H9 (cell line): Measurements from ENCODE around the gene DNHD1. TPM values are rescaled to one million over a fixed set of nuclear protein-coding genes. Genes with fewer than 3 reads are reported as not detected.

Source experiments
- DNase-seq: peaks from one replicate; pipeline ENCODE4 v3.0.0-alpha.2; 2017
- H2AFZ ChIP-seq: one replicate; pipeline ENCODE4 v1.6.1; 2013; ENCODE audit warnings: mild to moderate bottlenecking, low read length, control low read depth, moderate library complexity
- H2AK5ac ChIP-seq: 2 replicates; pipeline ENCODE4 v1.6.1; 2013; ENCODE audit warnings: low read length, control low read depth, mixed read lengths; ENCODE audit not compliant: insufficient read length
- H2BK120ac ChIP-seq: one replicate; pipeline ENCODE4 v1.6.1; 2013; ENCODE audit warnings: low read depth, mild to moderate bottlenecking, low read length, control low read depth, inconsistent platforms; ENCODE audit not compliant: poor library complexity, severe bottlenecking
- H2BK12ac ChIP-seq: 2 replicates; pipeline ENCODE4 v1.6.1; 2013; ENCODE audit warnings: low read length, control low read depth, mixed read lengths, low read depth; ENCODE audit not compliant: insufficient read length
- H2BK15ac ChIP-seq: 2 replicates; pipeline ENCODE4 v1.6.1; 2013; ENCODE audit warnings: low read depth, low read length, control low read depth
- H2BK20ac ChIP-seq: one replicate; pipeline ENCODE4 v1.6.1; 2013; ENCODE audit warnings: low read depth, mild to moderate bottlenecking, low read length, control low read depth, inconsistent platforms; ENCODE audit not compliant: poor library complexity, severe bottlenecking
- H2BK5ac ChIP-seq: 2 replicates; pipeline ENCODE4 v1.6.1; 2013; ENCODE audit warnings: low read length, control low read depth, mixed read lengths; ENCODE audit not compliant: insufficient read length
- H3K14ac ChIP-seq: 2 replicates; pipeline ENCODE4 v1.6.1; 2013; ENCODE audit warnings: low read length, control low read depth; ENCODE audit not compliant: insufficient read depth
- H3K18ac ChIP-seq: 2 replicates; pipeline ENCODE4 v1.6.1; 2013; ENCODE audit warnings: low read depth, mild to moderate bottlenecking, mixed read lengths, low read length, control low read depth; ENCODE audit not compliant: insufficient read length
- H3K23ac ChIP-seq: 2 replicates; pipeline ENCODE4 v1.6.1; 2013; ENCODE audit warnings: low read length, control low read depth, mixed read lengths, low read depth; ENCODE audit not compliant: insufficient read length
- H3K23me2 ChIP-seq: 2 replicates; pipeline ENCODE4 v1.6.1; 2013; ENCODE audit warnings: low read depth, mild to moderate bottlenecking, mixed read lengths, low read length, control low read depth; ENCODE audit not compliant: insufficient read length, poor library complexity, severe bottlenecking
- H3K27ac ChIP-seq: 2 replicates; pipeline ENCODE4 v1.5.1; 2013; ENCODE audit warnings: low read length, control low read depth, mixed read lengths, low read depth; ENCODE audit not compliant: insufficient read length
- H3K27me3 ChIP-seq: 2 replicates; pipeline ENCODE4 v1.6.1; 2013; ENCODE audit warnings: low read length, control low read depth, inconsistent platforms; ENCODE audit not compliant: insufficient read depth
- H3K4ac ChIP-seq: 2 replicates; pipeline ENCODE4 v1.6.1; 2013; ENCODE audit warnings: low read depth, mild to moderate bottlenecking, control low read depth, inconsistent platforms, low read length, moderate library complexity
- H3K4me1 ChIP-seq: 2 replicates; pipeline ENCODE4 v1.6.1; 2013; ENCODE audit warnings: low read length, control low read depth, inconsistent platforms; ENCODE audit not compliant: insufficient read depth
- H3K4me2 ChIP-seq: 2 replicates; pipeline ENCODE4 v1.6.1; 2013; ENCODE audit warnings: low read length, control low read depth, mixed read lengths; ENCODE audit not compliant: insufficient read length, insufficient read depth
- H3K56ac ChIP-seq: 2 replicates; pipeline ENCODE4 v1.6.1; 2013; ENCODE audit warnings: low read depth, mild to moderate bottlenecking, mixed read lengths, low read length, control low read depth; ENCODE audit not compliant: insufficient read length
- H3K79me1 ChIP-seq: 2 replicates; pipeline ENCODE4 v1.6.1; 2013; ENCODE audit warnings: low read depth, mild to moderate bottlenecking, moderate library complexity, low read length, control low read depth, inconsistent platforms; ENCODE audit not compliant: insufficient read depth, poor library complexity, severe bottlenecking
- H3K79me2 ChIP-seq: 2 replicates; pipeline ENCODE4 v1.6.1; 2013; ENCODE audit warnings: low read length, control low read depth, inconsistent platforms; ENCODE audit not compliant: insufficient read depth
- H3K9ac ChIP-seq: 2 replicates; pipeline ENCODE4 v1.6.1; 2013; ENCODE audit warnings: low read length, control low read depth, mixed read lengths; ENCODE audit not compliant: insufficient read length; ENCODE audit errors: extremely low read depth
- H3K9me3 ChIP-seq: one replicate; pipeline ENCODE4 v1.6.1; 2013; ENCODE audit warnings: low read depth, low read length, inconsistent platforms; ENCODE audit not compliant: control insufficient read depth
- H3T11ph ChIP-seq: one replicate; pipeline ENCODE4 v1.6.1; 2013; ENCODE audit warnings: mild to moderate bottlenecking, low read length, control low read depth, inconsistent platforms
- H4K20me1 ChIP-seq: one replicate; pipeline ENCODE4 v1.6.1; 2013; ENCODE audit not compliant: control insufficient read depth, insufficient read length, insufficient read depth
- H4K5ac ChIP-seq: 2 replicates; pipeline ENCODE4 v1.6.1; 2013; ENCODE audit warnings: low read depth, mild to moderate bottlenecking, mixed read lengths, low read length, control low read depth; ENCODE audit not compliant: insufficient read length
- H4K8ac ChIP-seq: replicated peaks from 2 replicates; pipeline ENCODE4 v1.6.1; 2013; ENCODE audit warnings: low read length, control low read depth, mixed read lengths, low read depth; ENCODE audit not compliant: insufficient read length
- H4K91ac ChIP-seq: 2 replicates; pipeline ENCODE4 v1.6.1; 2013; ENCODE audit warnings: low read depth, mild to moderate bottlenecking, moderate library complexity, mixed read lengths, low read length, control low read depth; ENCODE audit not compliant: insufficient read length
- H3K27ac Mint-ChIP-seq, 3 experiments: 2 replicates in 2 of 3; 3 replicates in 1 of 3; pipeline ENCODE4 v1.8.0; 2020 to 2021; ENCODE audit warnings: mixed read lengths in 3 of 3, mild to moderate bottlenecking in 1 of 3, moderate library complexity in 1 of 3
- H3K27me3 Mint-ChIP-seq: 2 replicates; pipeline ENCODE4 v1.8.0; 2021; ENCODE audit warnings: low read depth, mild to moderate bottlenecking, moderate library complexity, mixed read lengths
- H3K36me3 Mint-ChIP-seq, 3 experiments: 2 replicates in 2 of 3; 3 replicates in 1 of 3; pipeline ENCODE4 v1.8.0; 2020 to 2021; ENCODE audit warnings: low read depth in 3 of 3, mixed read lengths in 3 of 3; ENCODE audit not compliant: insufficient read depth in 1 of 3
- H3K4me1 Mint-ChIP-seq, 2 experiments: 2 replicates each; pipeline ENCODE4 v1.8.0; 2020; ENCODE audit warnings: mixed read lengths in 2 of 2
- H3K4me3 Mint-ChIP-seq, 2 experiments: 2 replicates in 1 of 2; 3 replicates in 1 of 2; pipeline ENCODE4 v1.8.0; 2020 to 2021; ENCODE audit warnings: mild to moderate bottlenecking in 2 of 2, mixed read lengths in 2 of 2, moderate library complexity in 1 of 2
- H3K9me3 Mint-ChIP-seq, 2 experiments: 2 replicates in 1 of 2; 3 replicates in 1 of 2; pipeline ENCODE4 v1.8.0; 2020; ENCODE audit warnings: mild to moderate bottlenecking in 2 of 2, mixed read lengths in 2 of 2, moderate library complexity in 1 of 2
- total RNA-seq: library from RNA; stranded (reverse); gene quantifications from 2 replicates; pipeline ENCODE4 v1.2.1, GENCODE V29; 2021
- TF ChIP-seq, protein P1 (sequence below): fragments of 200-600 bp; sonication (generic); conservative IDR thresholded peaks from 3 replicates; pipeline ENCODE4 v1.8.0; 2021; ENCODE audit warnings: antibody characterized with exemption, mild to moderate bottlenecking

DNHD1 gene
- total RNA-seq, 1 experiment from 2014 or later, result 3.5 TPM

- DNase-seq, result no peak
- Histone ChIP-seq H3K79me1 (no peaks in the 10 kb centered on the region), H3K23ac (no peak overlapping the region), H3K14ac (no peak overlapping the region), H2BK120ac (no peak overlapping the region), H3K56ac (no peak overlapping the region), H3K4ac (no peak overlapping the region), H3K9ac (no peak overlapping the region), H3K27me3 (no peaks in the 10 kb centered on the region), H2BK20ac (no peak overlapping the region), H3K4me2 (no peak overlapping the region), H3K27ac (no peak overlapping the region), H3K23me2 (no peaks in the 10 kb centered on the region), H2BK5ac (no peak overlapping the region), H4K8ac (no peak overlapping the region), H3T11ph (no peak overlapping the region), H2BK15ac (no peak overlapping the region), H4K20me1 (no peaks in the 10 kb centered on the region), H3K79me2 (no peaks in the 10 kb centered on the region), H4K5ac (no peak overlapping the region), H4K91ac (no peak overlapping the region), H3K4me1 (no peaks in the 10 kb centered on the region), H3K18ac (no peak overlapping the region), H2BK12ac (no peak overlapping the region), H2AFZ (no peak overlapping the region), H3K9me3 (no peaks in the 10 kb centered on the region), H2AK5ac (no peak overlapping the region)
- Mint-ChIP-seq H3K36me3 (peaks cover 19 to 40% (median 37%) of the 10 kb centered on the region in 3 experiments), H3K27me3 (no peaks in the 10 kb centered on the region), H3K9me3 (peaks cover 0 to 5% of the 10 kb centered on the region in 2 experiments; a peak in 3 of 5 replicates), H3K4me3 (no peak overlapping the region), H3K27ac (no peak overlapping the region), H3K4me1 (no peaks in the 10 kb centered on the region)
- TF ChIP-seq, protein P1, sequence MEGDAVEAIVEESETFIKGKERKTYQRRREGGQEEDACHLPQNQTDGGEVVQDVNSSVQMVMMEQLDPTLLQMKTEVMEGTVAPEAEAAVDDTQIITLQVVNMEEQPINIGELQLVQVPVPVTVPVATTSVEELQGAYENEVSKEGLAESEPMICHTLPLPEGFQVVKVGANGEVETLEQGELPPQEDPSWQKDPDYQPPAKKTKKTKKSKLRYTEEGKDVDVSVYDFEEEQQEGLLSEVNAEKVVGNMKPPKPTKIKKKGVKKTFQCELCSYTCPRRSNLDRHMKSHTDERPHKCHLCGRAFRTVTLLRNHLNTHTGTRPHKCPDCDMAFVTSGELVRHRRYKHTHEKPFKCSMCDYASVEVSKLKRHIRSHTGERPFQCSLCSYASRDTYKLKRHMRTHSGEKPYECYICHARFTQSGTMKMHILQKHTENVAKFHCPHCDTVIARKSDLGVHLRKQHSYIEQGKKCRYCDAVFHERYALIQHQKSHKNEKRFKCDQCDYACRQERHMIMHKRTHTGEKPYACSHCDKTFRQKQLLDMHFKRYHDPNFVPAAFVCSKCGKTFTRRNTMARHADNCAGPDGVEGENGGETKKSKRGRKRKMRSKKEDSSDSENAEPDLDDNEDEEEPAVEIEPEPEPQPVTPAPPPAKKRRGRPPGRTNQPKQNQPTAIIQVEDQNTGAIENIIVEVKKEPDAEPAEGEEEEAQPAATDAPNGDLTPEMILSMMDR, result no peak
Measured at GRCh38 chr11:6516865-6517264, 19.8 kb downstream of the DNHD1 start.
